DMS53 (cell line): ENCODE data around the gene ORAI3.
"Not testable (repeated sequence)": the region's sequence is repeated elsewhere in the genome, so short reads cannot be mapped to it uniquely, and the experiment has no call there.

Experiments used
- DNase-seq: peaks from one replicate; lab custom pipeline; 2025; lab: John Stamatoyannopoulos, UW

Gene ORAI3

DNA sequence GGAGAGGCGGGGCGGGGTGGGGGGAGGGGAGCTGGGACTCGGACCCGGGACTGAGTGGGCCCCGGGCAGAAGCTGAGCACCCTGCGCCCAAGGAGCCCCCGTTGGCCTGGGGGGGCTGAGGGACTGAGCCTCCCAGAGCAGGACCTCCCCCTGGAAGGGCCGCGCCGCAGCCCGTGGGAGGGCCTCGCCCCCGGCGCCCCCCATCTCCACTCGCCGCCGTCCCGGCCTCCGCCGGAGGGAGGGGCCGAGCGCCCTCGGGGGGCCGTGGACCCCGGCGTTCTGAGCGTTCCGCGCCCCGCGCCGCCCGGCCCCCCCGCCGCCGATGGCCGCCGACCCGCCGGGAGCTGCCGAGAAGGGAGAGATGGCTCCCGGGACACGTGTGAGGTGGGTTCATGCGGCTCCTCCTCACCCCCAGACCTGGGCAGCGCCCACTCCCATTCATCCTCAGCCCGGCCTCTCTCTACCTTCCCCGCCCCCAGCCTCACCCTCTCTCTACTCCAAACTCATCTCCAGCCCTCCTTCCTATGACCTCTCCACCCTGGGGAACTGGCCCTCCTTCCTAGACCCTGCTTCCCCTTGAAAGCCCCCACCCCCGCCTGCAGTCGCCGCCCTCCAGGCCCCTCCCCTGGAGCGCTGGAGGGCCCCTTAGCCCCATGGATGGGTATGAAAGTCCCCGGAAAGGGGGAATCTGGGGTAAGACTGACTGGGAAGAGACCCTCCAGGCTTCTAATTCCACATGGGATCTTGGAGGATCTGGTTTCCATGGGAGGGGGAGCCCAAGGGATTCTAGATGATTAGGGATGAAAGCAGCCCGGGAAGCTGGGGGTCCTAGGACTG, 24.6 kb upstream of the ORAI3 start:
- peak; percentile 37 for DNase-seq

DNA sequence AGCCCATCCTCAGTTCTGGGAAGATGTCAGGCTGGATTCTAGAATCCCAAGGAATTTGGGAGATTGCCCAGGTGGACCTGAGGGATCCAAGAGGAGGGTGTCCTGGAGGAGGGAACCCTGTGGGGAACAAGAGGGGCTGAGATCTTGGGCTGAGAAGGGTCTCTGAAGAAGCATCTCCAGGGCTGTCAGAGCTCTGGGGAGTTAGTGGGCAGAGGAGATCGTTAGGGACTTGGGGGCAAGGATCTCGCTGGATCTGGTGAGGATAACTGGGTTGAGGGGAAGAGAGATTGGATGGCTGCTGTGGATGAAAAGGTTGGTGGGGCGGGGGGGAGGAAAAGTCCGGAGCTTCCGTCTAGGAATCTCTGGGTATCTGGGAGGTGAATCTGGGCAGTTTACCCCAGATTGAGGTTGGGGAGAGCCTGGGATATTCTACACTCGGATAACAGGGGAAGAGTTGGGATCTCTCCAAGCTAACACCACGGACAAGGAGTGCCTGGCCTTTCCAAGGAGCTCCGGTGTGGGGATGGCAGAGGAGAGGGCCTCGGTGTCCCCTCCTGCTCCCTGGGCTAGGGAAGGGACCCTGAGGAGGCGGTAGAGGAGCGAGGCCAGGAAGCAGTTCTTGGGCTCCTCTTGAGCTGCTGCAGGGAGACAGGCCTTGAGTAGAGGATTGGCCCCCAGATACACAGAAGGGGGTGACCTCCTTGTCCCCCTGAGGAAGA, 23.8 kb upstream of the ORAI3 start:
- no peak for DNase-seq

- no peak for DNase-seq
These were observed 23.3 kb upstream of the ORAI3 start for GRCh38 chr16:30925632-30925987.

DNA sequence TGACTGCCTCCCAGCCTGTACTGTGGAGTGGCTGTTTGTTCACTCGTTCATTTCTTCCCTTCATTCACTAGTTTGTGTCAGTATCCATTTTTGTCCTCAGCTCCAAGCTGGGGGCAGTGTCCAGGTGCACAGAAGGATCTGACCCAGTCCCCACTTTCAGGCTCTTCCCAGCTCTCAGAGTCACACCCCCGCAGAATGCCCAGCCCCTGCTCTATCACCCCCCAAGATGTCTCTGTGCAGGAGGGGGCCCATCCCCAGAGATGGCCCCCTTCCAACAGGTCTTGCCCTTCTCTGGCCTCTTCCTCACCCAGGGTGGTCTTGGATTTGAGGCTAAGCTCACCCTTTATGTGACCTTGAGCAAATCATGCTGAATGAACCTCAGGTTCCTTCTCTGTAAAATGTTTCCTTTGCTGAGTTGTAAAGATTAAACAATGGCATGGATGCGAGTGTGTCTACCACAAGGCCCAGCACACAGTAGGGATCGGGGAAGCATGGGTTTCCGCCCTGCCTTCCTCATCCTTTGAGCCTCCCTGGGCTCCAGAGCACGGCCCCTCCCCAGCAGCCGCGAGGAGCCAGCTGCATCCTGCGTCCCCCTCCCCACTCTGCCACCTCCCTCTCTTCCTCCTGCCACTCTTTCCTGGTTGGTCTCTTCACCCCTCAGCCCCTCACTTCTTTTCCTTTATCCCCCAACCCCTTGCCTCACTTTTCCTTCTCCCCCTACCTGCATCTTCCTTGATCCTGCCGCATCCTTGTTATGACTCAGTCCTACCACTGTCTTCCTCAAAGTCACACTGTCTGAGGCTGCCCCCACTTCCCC, 22.7 kb upstream of the ORAI3 start:
- DNase-seq = no peak

GRCh38 chr16:30926937-30927788, 21.7 kb upstream of the ORAI3 start:
- no peak for DNase-seq

DNA sequence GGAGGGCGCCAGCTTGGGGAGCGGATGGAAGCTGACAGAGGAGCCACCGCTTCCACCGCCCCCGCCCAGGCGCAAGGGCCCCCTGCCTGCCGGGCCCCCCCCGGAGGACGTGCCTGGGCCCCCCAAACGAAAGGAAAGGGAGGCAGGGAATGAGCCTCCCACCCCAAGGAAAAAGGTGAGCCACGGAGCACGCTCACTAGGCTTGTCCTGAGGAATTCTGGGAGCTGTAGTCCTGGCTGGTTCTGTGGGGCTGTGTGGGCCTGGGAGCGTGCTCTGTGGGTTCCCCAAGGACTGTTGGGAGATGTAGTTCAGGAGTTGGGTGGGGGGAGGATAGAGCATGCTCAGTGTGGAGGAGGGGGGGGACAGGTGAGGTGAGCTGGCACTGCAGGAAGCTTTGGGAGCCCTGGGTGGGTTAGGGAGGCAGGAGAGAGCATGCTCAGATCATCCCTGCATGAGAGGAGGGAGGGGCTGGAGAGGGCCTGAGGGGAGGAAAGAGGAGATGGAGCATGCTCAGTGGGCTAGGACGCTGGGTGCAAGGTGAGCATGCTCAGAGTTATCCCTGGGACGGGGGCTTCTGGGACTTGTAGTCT, 21.0 kb upstream of the ORAI3 start:
- peak; percentile 90 for DNase-seq

GRCh38 chr16:30928390-30928789, 20.5 kb upstream of the ORAI3 start:
- no peak for DNase-seq

GRCh38 chr16:30929167-30929566, 19.7 kb upstream of the ORAI3 start:
- DNase-seq = no peak

GRCh38 chr16:30930160-30930571, 18.7 kb upstream of the ORAI3 start:
- DNase-seq = no peak

DNA sequence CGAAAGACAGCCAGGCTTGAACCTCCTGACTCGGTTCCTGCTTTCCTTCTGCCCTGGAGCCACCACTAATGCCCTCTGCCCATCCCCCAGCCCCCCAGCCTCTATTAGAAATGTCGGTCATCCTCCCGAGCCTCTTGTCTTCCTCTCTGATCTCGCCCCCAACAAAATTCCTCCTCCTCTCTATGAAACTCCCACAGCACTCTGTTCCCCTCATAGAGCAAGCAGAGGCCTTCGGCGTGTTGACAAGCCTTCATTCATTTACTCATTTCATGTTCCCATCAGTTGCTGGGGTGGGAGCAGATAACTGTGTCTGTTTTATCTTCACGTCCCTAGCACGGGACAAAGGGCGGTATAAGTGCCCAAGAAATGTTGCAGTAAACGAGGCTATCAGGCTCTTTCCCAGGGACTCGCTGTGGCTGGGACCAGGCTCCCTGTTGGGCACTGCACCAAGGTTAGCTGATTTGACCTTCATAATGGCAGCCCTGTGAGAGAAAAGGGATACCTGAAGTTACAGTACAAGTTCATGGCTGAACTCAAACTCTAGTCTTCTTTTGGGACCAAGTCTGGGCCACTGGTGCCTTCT, 17.7 kb upstream of the ORAI3 start:
- DNase-seq = no peak

DNA sequence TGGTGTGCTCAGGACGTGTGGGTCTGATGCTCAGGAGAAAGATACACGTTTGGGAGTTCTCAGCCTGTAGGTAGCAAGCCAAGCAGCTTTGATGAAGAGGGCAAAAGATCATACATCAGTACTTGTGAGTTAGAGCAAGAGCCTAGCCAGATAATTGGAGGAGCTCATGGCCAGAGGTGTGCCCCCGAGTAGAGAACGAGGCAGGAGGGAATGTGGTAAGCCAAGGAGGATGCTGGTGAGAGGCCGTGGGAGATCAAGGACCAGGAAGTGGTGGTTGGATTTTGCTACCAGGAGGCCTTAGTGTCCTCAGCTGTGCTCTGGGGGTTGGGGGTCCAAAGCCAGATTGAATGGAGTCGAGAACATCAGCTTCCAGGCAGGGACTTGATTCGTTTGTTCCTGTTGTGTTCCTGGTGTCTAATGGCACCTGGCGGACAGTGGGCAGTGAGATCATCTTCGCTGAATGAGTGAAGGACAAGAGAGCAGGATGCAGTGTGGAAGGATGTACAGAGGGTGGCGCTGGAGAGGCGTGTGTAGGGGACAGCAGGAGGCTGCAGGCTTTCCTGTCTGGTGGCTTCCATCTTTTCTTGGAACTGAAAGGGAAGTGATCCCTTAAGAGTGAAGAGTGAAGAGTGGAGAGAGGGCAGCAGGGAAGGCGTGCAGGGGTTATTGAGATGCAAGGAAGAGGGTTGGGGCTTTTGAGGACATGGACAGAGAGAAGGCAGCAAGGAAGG, 13.9 kb upstream of the ORAI3 start:
- peak; percentile 84 for DNase-seq

DNA sequence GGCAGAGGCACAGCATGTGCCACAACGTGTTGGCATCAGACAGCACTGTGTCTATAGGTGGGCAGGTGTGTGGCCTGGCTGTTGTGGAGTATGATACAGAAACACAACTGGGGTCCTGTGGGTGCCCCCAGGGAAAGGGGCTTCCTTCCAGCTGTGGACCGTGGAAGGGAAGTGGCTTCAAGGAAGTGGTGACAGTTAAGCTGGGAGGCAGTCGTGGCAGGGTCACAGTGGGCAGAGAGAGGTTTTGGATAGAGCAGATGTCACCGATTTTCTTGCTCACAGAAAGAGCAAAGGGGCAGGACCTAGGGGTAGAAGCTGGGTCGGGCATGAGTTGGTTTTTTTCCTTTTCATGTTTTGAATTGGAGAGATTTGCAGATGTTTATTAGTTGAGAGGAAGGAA, 11.2 kb upstream of the ORAI3 start:
- DNase-seq = no peak

- DNase-seq = not testable (repeated sequence)
These were observed 9.3 kb upstream of the ORAI3 start for GRCh38 chr16:30939571-30939970.

DNA sequence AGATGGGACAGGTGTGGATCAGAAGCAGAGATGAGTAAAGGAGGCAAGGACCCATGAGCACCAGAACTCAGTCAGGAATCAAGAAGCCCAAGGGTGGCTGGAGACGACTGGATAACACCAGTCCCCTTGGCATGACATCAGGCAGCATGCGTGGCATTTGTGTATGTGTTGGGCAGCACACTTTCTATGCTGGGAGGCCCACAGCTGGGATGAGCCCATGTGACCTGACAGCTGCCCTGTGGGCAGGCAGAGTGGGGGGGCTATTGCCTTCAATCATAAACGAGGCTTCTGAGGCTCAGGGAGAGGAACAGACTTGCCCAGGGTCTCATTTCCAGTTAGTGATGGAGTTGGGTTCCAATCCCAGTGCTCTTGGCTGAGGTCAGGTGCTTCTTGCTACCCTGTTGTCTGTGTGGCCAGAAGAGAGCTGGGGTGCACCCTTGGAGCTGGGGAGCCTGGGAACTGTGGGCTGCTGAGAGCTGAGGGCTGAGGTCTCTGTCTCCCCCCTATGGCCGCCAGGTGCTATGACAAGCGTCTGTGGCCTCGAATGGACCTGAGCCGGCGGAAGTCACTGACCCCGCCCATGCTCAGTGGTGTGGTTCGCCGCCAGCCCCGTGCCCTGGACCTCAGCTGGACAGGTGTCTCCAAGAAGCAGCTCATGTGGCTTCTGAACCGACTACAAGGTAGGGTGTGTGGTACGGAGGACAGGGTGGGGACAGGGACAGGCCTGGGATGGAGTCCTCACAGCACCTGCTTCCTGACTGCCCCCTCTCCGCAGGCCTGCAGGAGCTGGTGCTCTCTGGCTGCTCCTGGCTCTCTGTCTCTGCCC, 7.1 kb upstream of the ORAI3 start:
- DNase-seq = peak; percentile 88

- DNase-seq = peak; percentile 82
These were observed 6.5 kb upstream of the ORAI3 start for GRCh38 chr16:30942426-30942806.

GRCh38 chr16:30944352-30944751, 4.5 kb upstream of the ORAI3 start:
- no peak for DNase-seq

DNA sequence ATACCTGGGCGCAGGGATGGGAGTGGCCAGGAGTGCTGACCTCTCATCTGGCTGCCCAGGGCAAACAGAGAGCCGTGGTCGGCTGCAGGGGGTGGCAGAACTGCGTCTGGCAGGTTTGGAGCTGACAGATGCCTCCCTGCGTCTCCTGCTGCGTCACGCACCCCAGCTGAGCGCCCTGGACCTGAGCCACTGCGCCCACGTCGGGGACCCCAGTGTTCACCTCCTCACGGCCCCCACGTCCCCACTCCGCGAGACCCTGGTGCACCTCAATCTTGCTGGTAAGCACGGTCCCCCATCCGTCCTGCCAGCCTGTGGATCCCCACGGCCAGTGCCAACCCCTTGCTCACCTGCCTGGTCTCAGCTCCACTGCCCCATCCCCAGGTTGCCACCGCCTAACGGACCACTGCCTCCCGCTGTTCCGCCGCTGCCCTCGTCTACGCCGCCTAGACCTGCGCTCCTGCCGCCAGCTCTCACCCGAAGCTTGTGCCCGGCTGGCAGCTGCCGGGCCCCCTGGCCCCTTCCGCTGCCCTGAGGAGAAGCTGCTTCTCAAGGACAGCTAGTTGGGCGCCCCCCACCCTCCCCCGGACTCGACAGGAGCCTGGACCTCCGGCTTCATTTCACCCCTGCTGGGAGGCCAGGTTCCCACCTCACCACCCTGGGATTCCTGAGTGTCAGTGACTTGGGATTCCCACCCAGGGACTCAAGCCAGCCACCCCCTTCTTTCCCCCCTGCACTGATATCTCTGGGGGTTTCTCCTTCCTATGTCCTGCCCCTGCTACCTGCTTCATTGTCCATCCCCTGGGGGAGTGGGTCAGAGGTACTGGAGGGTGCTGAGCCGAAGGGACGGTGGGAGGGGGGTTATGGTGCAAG, 2.0 kb upstream of the ORAI3 start:
- DNase-seq = peak; percentile 18

DNA sequence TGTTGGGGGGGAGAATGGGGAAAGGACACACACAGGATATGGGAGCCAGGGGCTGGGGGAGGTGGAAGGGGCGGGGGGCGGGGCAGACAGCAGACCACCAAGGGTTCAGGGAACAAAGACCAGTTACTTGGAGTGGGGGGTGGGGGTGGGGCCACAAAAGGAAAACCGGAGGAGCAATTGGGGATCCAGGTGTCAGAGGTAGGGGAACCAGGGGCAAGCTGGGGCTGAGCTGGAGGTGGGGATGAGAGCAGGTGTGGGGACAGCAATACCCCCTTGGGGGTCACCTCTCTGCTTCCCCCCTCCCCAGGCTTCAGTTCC, 1.4 kb upstream of the ORAI3 start:
- no peak for DNase-seq
